Spleen (tissue), 11 donors: Measurements from ENCODE around the gene DNAH14. TPM values are rescaled to one million over a fixed set of nuclear protein-coding genes. Genes with fewer than 3 reads are reported as not detected.
"Not testable (repeated sequence)": the region's sequence is repeated elsewhere in the genome, so short reads cannot be mapped to it uniquely, and the experiment has no call there.

Experiments used
- DNase-seq: peaks from one replicate; pipeline ENCODE4 v3.0.0-alpha.2; 2020
- H3K27ac ChIP-seq, 8 donors: fragments of 200-600 bp; sonication (generic) in 7 of 8; 1 replicate in 4 of 8; 2 replicates in 4 of 8; pipeline versions ENCODE4 v1.5.0 to v1.8.0; 2016 to 2021; ENCODE audit warnings: inconsistent platforms in 4 of 8, mild to moderate bottlenecking in 4 of 8, moderate library complexity in 1 of 8
- H3K27me3 ChIP-seq, 7 donors: fragments of 200-600 bp; sonication (generic) in 6 of 7; replicated peaks in 1 of 7; 1 replicate in 4 of 7; 2 replicates in 3 of 7; pipeline versions ENCODE4 v1.5.0 to v1.8.0; 2016 to 2021; ENCODE audit warnings: inconsistent platforms in 3 of 7, mild to moderate bottlenecking in 1 of 7
- H3K36me3 ChIP-seq, 6 donors: fragments of 200-600 bp; sonication (generic) in 5 of 6; 1 replicate in 4 of 6; 2 replicates in 2 of 6; pipeline versions ENCODE4 v1.5.0 to v1.8.0; 2016 to 2021; ENCODE audit warnings: inconsistent platforms in 2 of 6
- H3K4me1 ChIP-seq, 6 donors: fragments of 200-600 bp; sonication (generic) in 5 of 6; 1 replicate in 3 of 6; 2 replicates in 3 of 6; pipeline versions ENCODE4 v1.5.0 to v1.8.0; 2016 to 2021; ENCODE audit warnings: inconsistent platforms in 3 of 6
- H3K4me3 ChIP-seq, 8 donors: fragments of 200-600 bp; sonication (generic) in 7 of 8; 1 replicate in 4 of 8; 2 replicates in 4 of 8; pipeline versions ENCODE4 v1.5.0 to v1.8.0; 2016 to 2021; ENCODE audit warnings: inconsistent platforms in 4 of 8, mild to moderate bottlenecking in 4 of 8, moderate library complexity in 2 of 8
- H3K9me3 ChIP-seq, 8 donors: fragments of 200-600 bp; sonication (generic) in 7 of 8; 1 replicate in 4 of 8; 2 replicates in 4 of 8; pipeline versions ENCODE4 v1.5.0 to v1.8.0; 2016 to 2021; ENCODE audit warnings: inconsistent platforms in 4 of 8
- POLR2A ChIP-seq, 3 donors: fragments of 450-650 bp; IDR thresholded peaks; one replicate each; pipeline ENCODE4 v1.5.1; 2017; ENCODE audit warnings: antibody characterized with exemption in 3 of 3, mild to moderate bottlenecking in 1 of 3
- POLR2AphosphoS5 ChIP-seq, 3 donors: sonication (generic); formaldehyde crosslinking; IDR thresholded peaks; one replicate each; pipeline ENCODE4 v1.5.1; 2017; ENCODE audit warnings: antibody characterized with exemption in 3 of 3
- WGBS, 5 donors: extraction: QIAGEN DNeasy Blood & Tissue Kit in 3 of 5; methylation state at CpG; one replicate each; pipeline versions ENCODE4 v1.1.5 to v1.1.7; 2013 to 2018; 5-methylcytosine and 5-hydroxymethylcytosine counted together
- intact Hi-C: fragments of 100-400 bp; cut with DNase I; formaldehyde crosslinking; loops from one replicate; pipeline ENCODE4 v1.15.0; 2023; ENCODE audit warnings: low total_unique reads
- polyA plus RNA-seq, 3 donors: library from polyadenylated mRNA; stranded (reverse); fragments of 200-250 nt; gene quantifications; one replicate each; pipeline ENCODE4 v1.2.1, GENCODE V29; 2013
- total RNA-seq, 7 donors: library from RNA; depleted of rRNA in 3 of 7; stranded (reverse); fragments of >200 nt in 3 of 7; fragmentation: NEBNext Ultra II Directional in 4 of 7; extraction: Animal tissue kit (Norgen Biotek cat#: 25700) in 4 of 7; gene quantifications; one replicate each; pipeline versions ENCODE4 v1.1.0 to v1.2.1, GENCODE V29; 2016 to 2021
- TF ChIP-seq, protein P1 (sequence below), 11 experiments: fragments of 200-600 bp in 7 of 11; fragments of 450-650 bp in 4 of 11; sonication (generic) in 4 of 11; IDR thresholded peaks in 8 of 11; conservative IDR thresholded peaks in 3 of 11; 1 replicate in 7 of 11; 2 replicates in 4 of 11; pipeline versions ENCODE4 v1.4.0 to v1.8.0; 2016 to 2021; ENCODE audit warnings: antibody characterized with exemption in 11 of 11, inconsistent platforms in 4 of 11, mild to moderate bottlenecking in 1 of 11
- donor health status: healthy with polysubstance abuse.
- donor health status: DM: no; HTN: no; CAD: no; lungs with moderate emphysema.
- donor health status: DM: no; HTN: no; CAD: no.
- donor health status: Bipolar disorder and iron deficiency.
- donor health status: healthy.
- donor health status: DM: no; HTN: no; CAD: no.
- donor health status: DM: yes; HTN: yes; CAD: no.

Gene DNAH14
- total and polyA plus RNA-seq, 10 donors, result 0.70 to 6.4 (median 4.8) TPM

GRCh38 chr1:224922404-224923164 lies 6.9 kb upstream of the DNAH14 start:
- H3K36me3 ChIP-seq, result no peaks in the 10 kb centered on the region
- no peak for TF ChIP-seq POLR2AphosphoS5 (IDR thresholded peaks at IDR 0.05)
- TF ChIP-seq POLR2A (IDR thresholded peaks at IDR 0.05), result no peak
- TF ChIP-seq, protein P1, sequence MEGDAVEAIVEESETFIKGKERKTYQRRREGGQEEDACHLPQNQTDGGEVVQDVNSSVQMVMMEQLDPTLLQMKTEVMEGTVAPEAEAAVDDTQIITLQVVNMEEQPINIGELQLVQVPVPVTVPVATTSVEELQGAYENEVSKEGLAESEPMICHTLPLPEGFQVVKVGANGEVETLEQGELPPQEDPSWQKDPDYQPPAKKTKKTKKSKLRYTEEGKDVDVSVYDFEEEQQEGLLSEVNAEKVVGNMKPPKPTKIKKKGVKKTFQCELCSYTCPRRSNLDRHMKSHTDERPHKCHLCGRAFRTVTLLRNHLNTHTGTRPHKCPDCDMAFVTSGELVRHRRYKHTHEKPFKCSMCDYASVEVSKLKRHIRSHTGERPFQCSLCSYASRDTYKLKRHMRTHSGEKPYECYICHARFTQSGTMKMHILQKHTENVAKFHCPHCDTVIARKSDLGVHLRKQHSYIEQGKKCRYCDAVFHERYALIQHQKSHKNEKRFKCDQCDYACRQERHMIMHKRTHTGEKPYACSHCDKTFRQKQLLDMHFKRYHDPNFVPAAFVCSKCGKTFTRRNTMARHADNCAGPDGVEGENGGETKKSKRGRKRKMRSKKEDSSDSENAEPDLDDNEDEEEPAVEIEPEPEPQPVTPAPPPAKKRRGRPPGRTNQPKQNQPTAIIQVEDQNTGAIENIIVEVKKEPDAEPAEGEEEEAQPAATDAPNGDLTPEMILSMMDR (IDR thresholded peaks at IDR 0.05 in 8 of 11, conservative IDR thresholded peaks at IDR 0.05 in 3 of 11), result peak; percentile 11 to 60 (median 49)
- WGBS, 5 donors, result 34 to 53% (median 45%) methylated on average over 5 of the region's 5 CpGs
- no peak overlapping the region for H3K4me3 ChIP-seq
- H3K27ac ChIP-seq, result no peak overlapping the region
- intact Hi-C loops, result loop anchor here (5.0 kb wide), 1 partner anchor 405 kb away; no protein-coding TSS in a partner anchor
- no peaks in the 10 kb centered on the region for H3K4me1 ChIP-seq
- H3K27me3 ChIP-seq, result no peaks in the 10 kb centered on the region
- no peak for DNase-seq
- no peaks in the 10 kb centered on the region for H3K9me3 ChIP-seq

GRCh38 chr1:224923726-224924125 lies 5.7 kb upstream of the DNAH14 start:
- Histone ChIP-seq H3K4me3 (no peak overlapping the region), H3K27ac (no peak overlapping the region), H3K9me3 (no peaks in the 10 kb centered on the region), H3K27me3 (no peaks in the 10 kb centered on the region), H3K36me3 (no peaks in the 10 kb centered on the region), H3K4me1 (no peaks in the 10 kb centered on the region)
- WGBS, 5 donors, result 69 to 77% (median 74%) methylated on average over 4 of the region's 4 CpGs
- TF ChIP-seq, protein P1 (IDR thresholded peaks at IDR 0.05 in 8 of 11, conservative IDR thresholded peaks at IDR 0.05 in 3 of 11), result no peak
- TF ChIP-seq POLR2AphosphoS5 (IDR thresholded peaks at IDR 0.05) (no peak), POLR2A (IDR thresholded peaks at IDR 0.05) (no peak)
- no peak for DNase-seq
- intact Hi-C loops, result loop anchor here (5.0 kb wide), 1 partner anchor 406 kb away; no protein-coding TSS in a partner anchor

GRCh38 chr1:224927631-224928030 lies 1.8 kb upstream of the DNAH14 start:
- H3K36me3 ChIP-seq, H3K27ac ChIP-seq, H3K4me3 ChIP-seq, intact Hi-C loops, DNase-seq: not testable (repeated sequence)
- H3K9me3 ChIP-seq, result peaks cover 0 to 14% (median 10%) of the 10 kb centered on the region in 8 donors
- WGBS, 5 donors, result 85 to 99% (median 96%) methylated on average over 3 of the region's 3 CpGs
- peaks cover 0 to 13% (median 3%) of the 10 kb centered on the region in 6 donors for H3K4me1 ChIP-seq
- peaks cover 0 to 24% (median 8%) of the 10 kb centered on the region in 7 donors for H3K27me3 ChIP-seq

DNA sequence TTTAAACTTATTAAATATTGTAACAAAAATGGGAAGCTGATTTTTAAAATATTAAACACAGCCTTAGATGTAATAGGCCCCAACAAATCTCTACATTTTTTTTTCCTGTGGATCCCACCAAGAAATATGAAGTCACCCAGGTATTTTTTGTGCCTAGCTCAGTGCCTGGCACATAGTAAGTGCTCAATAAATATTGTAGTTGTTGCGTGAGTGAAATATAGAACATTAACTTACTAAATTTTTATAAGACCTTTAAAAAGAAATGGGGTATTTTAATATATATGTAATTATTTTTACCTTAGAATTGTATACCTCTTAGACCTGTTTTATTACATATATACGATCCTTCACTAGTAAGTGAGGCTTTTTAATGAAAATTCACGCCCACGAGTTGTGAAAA lies 569 bp upstream of the DNAH14 start:
- H3K9me3 ChIP-seq, result peaks cover 0 to 27% (median 23%) of the 10 kb centered on the region in 8 donors
- H3K27ac ChIP-seq, result peak overlapping the region in 4 of 8 donors; percentile 57 to 76 (median 66)
- H3K4me3 ChIP-seq, result peak overlapping the region in 6 of 8 donors; percentile 29 to 66 (median 38)
- intact Hi-C loops, result no loop called here
- DNase-seq, result no peak
- H3K27me3 ChIP-seq, result peaks cover 0 to 24% (median 8%) of the 10 kb centered on the region in 7 donors
- TF ChIP-seq POLR2A (IDR thresholded peaks at IDR 0.05) (no peak), POLR2AphosphoS5 (IDR thresholded peaks at IDR 0.05) (no peak)
- TF ChIP-seq, protein P1 (IDR thresholded peaks at IDR 0.05 in 8 of 11, conservative IDR thresholded peaks at IDR 0.05 in 3 of 11), result no peak
- peaks cover 0 to 13% (median 3%) of the 10 kb centered on the region in 6 donors for H3K4me1 ChIP-seq
- 85 to 92% (median 88%) methylated on average over 4 of the region's 4 CpGs for WGBS, 5 donors
- no peaks in the 10 kb centered on the region for H3K36me3 ChIP-seq
